Measurements from ENCODE around the gene GATA5.

GATA5 gene

DNA sequence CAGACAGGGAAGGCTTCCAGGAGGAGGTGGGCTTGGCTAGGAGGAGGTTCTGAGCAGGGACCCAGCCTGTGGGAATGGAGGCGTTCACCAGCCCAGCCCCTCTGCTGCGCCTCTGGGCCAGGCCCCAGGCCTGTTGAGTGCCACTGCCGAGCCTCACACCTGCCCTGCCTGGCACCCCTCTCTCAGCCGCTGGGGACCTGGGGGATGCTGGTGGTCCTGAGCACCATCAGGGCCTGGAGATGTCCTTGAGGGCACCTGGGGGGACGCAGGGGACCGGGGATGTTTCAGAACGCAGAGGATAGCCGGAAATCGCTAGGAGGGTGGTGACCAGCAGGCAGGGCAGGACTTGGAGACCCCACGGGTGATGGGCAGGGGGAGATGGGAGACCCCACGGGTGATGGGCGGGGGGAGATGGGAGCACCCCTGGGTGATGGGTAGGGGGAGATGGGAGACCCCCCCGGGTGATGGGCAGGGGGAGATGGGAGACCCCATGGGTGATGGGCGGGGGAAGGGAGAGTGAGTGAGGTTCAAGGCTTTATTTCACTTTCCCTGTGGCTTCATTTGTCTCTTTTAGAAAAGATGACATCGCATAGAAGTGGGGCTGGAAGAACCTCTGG lies 12.7 kb downstream of the GATA5 start:
- H2AFZ ChIP-seq (ENCODE audit: low read depth, low read length, severe bottlenecking): no peak overlapping the region
- TF ChIP-seq, protein P1, sequence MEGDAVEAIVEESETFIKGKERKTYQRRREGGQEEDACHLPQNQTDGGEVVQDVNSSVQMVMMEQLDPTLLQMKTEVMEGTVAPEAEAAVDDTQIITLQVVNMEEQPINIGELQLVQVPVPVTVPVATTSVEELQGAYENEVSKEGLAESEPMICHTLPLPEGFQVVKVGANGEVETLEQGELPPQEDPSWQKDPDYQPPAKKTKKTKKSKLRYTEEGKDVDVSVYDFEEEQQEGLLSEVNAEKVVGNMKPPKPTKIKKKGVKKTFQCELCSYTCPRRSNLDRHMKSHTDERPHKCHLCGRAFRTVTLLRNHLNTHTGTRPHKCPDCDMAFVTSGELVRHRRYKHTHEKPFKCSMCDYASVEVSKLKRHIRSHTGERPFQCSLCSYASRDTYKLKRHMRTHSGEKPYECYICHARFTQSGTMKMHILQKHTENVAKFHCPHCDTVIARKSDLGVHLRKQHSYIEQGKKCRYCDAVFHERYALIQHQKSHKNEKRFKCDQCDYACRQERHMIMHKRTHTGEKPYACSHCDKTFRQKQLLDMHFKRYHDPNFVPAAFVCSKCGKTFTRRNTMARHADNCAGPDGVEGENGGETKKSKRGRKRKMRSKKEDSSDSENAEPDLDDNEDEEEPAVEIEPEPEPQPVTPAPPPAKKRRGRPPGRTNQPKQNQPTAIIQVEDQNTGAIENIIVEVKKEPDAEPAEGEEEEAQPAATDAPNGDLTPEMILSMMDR (IDR thresholded peaks at IDR 0.05; ENCODE audit: insufficient read depth, low read length, poor library complexity, severe bottlenecking): no peak
- TF ChIP-seq EZH2phosphoT487 (conservative IDR thresholded peaks at IDR 0.05; ENCODE audit: low read length): no peak
- H3K79me2 ChIP-seq (ENCODE audit: insufficient read depth, low read length): no peaks in the 10 kb centered on the region
- no peaks in the 10 kb centered on the region for H3F3A ChIP-seq (ENCODE audit: insufficient read depth)
- H3K9ac ChIP-seq (ENCODE audit: low read length): no peak overlapping the region
- no peaks in the 10 kb centered on the region for H3K9me2 ChIP-seq (replicated peaks; ENCODE audit: insufficient read depth, low read length)
- H3K27me3 ChIP-seq (ENCODE audit: low read length): no peaks in the 10 kb centered on the region
- no peak overlapping the region for H3K27ac ChIP-seq (ENCODE audit: low read depth, low read length)
- no peaks in the 10 kb centered on the region for H4K20me1 ChIP-seq (ENCODE audit: low read depth, low read length)
- no peak overlapping the region for H3K4me3 ChIP-seq (ENCODE audit: insufficient read depth, low read length, poor library complexity, severe bottlenecking)
- no peaks in the 10 kb centered on the region for H3K9me3 ChIP-seq (ENCODE audit: insufficient read depth, low read length)
- H3K4me2 ChIP-seq (ENCODE audit: low read depth, low read length, poor library complexity, severe bottlenecking): no peak overlapping the region
- no peaks in the 10 kb centered on the region for H3K36me3 ChIP-seq (ENCODE audit: low read length)

DNA sequence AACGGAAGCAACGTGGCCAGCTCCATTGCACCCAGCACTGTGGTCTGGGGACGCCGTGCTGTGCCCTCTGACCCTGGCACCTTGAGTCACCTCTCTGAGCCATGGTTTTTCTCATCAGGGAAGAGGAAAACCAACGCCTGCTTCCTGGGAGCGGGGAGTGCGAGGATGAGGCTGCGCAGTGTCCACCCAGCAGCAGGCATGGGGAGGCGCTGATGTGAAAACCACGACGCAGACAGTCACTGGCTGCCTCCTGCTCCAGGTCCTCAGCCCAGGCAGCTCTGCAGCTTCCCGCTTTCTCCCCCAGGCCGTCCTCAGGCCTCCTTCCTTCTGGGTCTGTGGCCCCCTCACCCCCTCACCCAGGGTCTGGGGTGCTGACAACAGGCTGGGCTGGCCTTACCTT lies 14.0 kb downstream of the GATA5 start:
- H3K9me3 ChIP-seq (ENCODE audit: insufficient read depth, low read length): no peaks in the 10 kb centered on the region
- no peak overlapping the region for H3K4me3 ChIP-seq (ENCODE audit: insufficient read depth, low read length, poor library complexity, severe bottlenecking)
- no peak overlapping the region for H3K27ac ChIP-seq (ENCODE audit: low read depth, low read length)
- TF ChIP-seq, protein P1 (IDR thresholded peaks at IDR 0.05; ENCODE audit: insufficient read depth, low read length, poor library complexity, severe bottlenecking): no peak
- TF ChIP-seq EZH2phosphoT487 (conservative IDR thresholded peaks at IDR 0.05; ENCODE audit: low read length): no peak
- H3K36me3 ChIP-seq (ENCODE audit: low read length): no peaks in the 10 kb centered on the region
- no peaks in the 10 kb centered on the region for H3K79me2 ChIP-seq (ENCODE audit: insufficient read depth, low read length)
- H3K4me2 ChIP-seq (ENCODE audit: low read depth, low read length, poor library complexity, severe bottlenecking): no peak overlapping the region
- no peak overlapping the region for H2AFZ ChIP-seq (ENCODE audit: low read depth, low read length, severe bottlenecking)
- H3K27me3 ChIP-seq (ENCODE audit: low read length): no peaks in the 10 kb centered on the region
- H3K9me2 ChIP-seq (replicated peaks; ENCODE audit: insufficient read depth, low read length): no peaks in the 10 kb centered on the region
- H3K9ac ChIP-seq (ENCODE audit: low read length): no peak overlapping the region
- H4K20me1 ChIP-seq (ENCODE audit: low read depth, low read length): no peaks in the 10 kb centered on the region
- H3F3A ChIP-seq (ENCODE audit: insufficient read depth): no peaks in the 10 kb centered on the region

DNA sequence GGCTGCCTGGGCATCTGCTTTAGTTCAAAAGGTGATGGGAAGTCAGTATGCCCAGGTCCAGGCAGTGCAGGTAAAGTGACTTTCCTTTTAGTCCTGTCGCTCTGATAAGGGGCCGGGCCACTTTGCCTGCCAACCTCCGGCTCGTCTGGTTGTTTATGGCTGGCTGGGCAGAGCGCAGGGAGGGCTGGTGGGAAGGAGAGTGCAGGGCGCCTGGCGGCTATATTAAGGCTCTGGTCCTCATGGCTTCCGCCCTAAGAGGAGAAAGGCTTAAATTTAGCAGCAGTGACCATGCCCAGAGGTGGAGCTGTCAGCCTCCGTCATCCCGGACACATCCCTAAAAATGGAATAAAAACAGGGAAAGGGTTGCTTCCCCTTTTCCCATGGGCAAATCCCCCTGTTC lies 14.6 kb downstream of the GATA5 start:
- Histone ChIP-seq H2AFZ (ENCODE audit: low read depth, low read length, severe bottlenecking) (no peak overlapping the region), H3K9ac (ENCODE audit: low read length) (no peak overlapping the region), H3K36me3 (ENCODE audit: low read length) (no peaks in the 10 kb centered on the region), H3K4me2 (ENCODE audit: low read depth, low read length, poor library complexity, severe bottlenecking) (no peak overlapping the region), H3K9me3 (ENCODE audit: insufficient read depth, low read length) (no peaks in the 10 kb centered on the region), H3K79me2 (ENCODE audit: insufficient read depth, low read length) (no peaks in the 10 kb centered on the region), H3K9me2 (replicated peaks; ENCODE audit: insufficient read depth, low read length) (no peaks in the 10 kb centered on the region), H3K27ac (ENCODE audit: low read depth, low read length) (no peak overlapping the region), H4K20me1 (ENCODE audit: low read depth, low read length) (no peaks in the 10 kb centered on the region), H3K4me3 (ENCODE audit: insufficient read depth, low read length, poor library complexity, severe bottlenecking) (no peak overlapping the region), H3F3A (ENCODE audit: insufficient read depth) (no peaks in the 10 kb centered on the region), H3K27me3 (ENCODE audit: low read length) (no peaks in the 10 kb centered on the region)
- no peak for TF ChIP-seq EZH2phosphoT487 (conservative IDR thresholded peaks at IDR 0.05; ENCODE audit: low read length)

DNA sequence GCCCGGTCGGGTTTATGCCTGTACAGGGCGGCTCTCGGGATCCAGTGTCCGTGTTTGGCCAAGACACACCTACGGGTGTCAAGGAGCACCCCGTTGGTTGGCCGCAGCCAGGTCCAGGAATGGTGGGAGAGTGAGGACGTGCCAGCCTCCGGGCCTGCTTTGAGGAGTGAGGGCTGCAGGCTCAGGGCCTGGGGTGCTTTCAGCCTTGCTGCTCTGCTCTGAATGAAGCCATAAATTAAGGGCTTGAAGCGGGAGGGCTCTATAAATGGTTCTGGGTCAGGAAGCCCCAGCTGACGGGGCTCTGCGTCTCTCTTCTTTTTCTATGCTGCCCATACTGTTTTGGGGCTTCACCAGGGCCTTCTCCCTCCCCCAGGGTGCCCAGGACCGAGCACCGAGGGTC lies 15.1 kb downstream of the GATA5 start:
- Histone ChIP-seq H4K20me1 (ENCODE audit: low read depth, low read length) (no peaks in the 10 kb centered on the region), H3K27me3 (ENCODE audit: low read length) (no peaks in the 10 kb centered on the region), H3K36me3 (ENCODE audit: low read length) (no peaks in the 10 kb centered on the region), H3K27ac (ENCODE audit: low read depth, low read length) (no peak overlapping the region), H3F3A (ENCODE audit: insufficient read depth) (no peaks in the 10 kb centered on the region), H3K9ac (ENCODE audit: low read length) (no peak overlapping the region), H3K9me3 (ENCODE audit: insufficient read depth, low read length) (no peaks in the 10 kb centered on the region), H3K4me2 (ENCODE audit: low read depth, low read length, poor library complexity, severe bottlenecking) (no peak overlapping the region), H2AFZ (ENCODE audit: low read depth, low read length, severe bottlenecking) (no peak overlapping the region), H3K79me2 (ENCODE audit: insufficient read depth, low read length) (no peaks in the 10 kb centered on the region), H3K9me2 (replicated peaks; ENCODE audit: insufficient read depth, low read length) (no peaks in the 10 kb centered on the region), H3K4me3 (ENCODE audit: insufficient read depth, low read length, poor library complexity, severe bottlenecking) (no peak overlapping the region)
- TF ChIP-seq, protein P1 (IDR thresholded peaks at IDR 0.05; ENCODE audit: insufficient read depth, low read length, poor library complexity, severe bottlenecking): no peak
- no peak for TF ChIP-seq EZH2phosphoT487 (conservative IDR thresholded peaks at IDR 0.05; ENCODE audit: low read length)

Measured in SU-DHL-6 (cell line).